Stimulated activated CD8-positive, alpha-beta memory T cell treated with anti-CD3 and anti-CD28 coated beads, Interleukin-7, amount 100 ng/mL, for 48 hours (primary cell): ENCODE data around the gene COLEC11.
A peak's percentile ranks its signal among the peaks of the same experiment; 100 is the strongest.

Experiments used
- DNase-seq, 2 donors: peaks; one replicate each; pipeline ENCODE4 v3.0.0-alpha.2; 2020; ENCODE audit warnings: low read depth in 1 of 2; ENCODE audit errors: extremely low read depth in 1 of 2

The COLEC11 gene

DNA sequence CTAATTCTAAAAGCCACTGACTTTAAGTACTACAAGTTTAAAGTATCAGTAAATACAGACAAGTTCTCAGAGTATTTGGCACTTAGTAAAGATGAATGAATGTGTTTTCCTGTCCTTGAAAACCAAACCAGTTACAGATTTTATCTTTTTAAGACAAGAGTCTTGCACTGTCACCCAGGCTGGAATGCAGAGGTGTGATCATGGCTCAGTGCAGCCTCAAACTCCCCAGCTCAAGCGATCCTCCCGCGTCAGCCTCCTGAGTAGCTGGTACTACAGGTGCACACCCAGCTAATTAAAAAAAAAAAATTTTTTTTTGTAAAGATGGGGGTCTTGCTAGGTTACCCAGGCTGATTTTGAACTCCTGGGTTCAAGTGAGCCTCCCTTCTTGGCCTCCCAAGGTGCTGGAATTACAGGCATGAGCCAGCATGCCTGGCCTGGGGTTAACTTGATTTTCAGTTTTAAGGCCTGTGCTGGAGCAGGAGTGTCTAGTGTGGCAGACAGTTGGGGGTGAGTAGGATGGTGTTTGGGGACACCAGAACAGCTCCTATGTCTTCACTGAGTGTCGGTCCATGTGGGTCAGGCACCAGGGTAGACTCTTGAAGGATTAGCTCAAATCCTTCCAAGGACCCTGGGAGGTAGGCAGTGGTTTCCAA lies 10.2 kb upstream of the COLEC11 start:
- DNase-seq = no peak

DNA sequence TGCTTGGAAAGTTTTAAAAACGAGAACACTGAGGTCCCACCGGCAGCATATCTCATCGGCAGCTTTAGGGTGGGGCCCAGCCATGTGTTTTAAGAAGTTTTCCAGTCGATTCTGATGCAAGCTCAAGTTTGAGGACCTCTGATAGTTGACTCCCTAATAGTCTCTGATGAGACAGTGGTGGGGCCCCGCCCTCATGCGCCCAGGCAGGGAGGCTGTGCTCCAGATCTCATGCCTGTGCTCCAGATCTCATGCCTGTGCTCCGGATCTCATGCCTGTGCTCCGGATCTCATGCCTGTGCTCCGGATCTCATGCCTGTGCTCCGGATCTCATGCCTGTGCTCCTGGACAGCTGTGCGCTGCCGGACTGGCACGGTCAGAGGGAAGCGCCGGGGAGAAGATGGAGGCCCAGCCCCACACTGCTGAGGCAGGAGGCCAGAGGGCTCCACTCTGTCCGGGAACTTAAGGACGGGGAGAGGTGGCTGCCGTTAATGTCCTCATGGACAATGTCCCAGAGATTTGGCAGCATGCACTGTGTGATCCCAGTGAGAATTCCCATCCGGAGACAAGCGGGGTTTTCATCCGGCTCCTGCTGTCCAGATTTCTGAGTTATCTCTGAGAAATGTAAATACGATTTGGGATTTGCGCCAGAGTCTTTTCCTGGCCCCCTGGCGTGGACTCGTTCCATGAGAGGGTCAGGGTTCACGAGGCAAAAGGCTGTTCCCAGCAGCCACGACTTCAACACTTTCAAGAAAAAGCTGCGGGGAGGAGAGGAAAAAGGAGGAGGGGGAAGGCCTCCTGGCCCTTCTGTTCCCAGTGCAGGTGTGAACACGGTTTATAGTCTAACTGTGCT lies 9.4 kb upstream of the COLEC11 start:
- DNase-seq = no peak

DNA sequence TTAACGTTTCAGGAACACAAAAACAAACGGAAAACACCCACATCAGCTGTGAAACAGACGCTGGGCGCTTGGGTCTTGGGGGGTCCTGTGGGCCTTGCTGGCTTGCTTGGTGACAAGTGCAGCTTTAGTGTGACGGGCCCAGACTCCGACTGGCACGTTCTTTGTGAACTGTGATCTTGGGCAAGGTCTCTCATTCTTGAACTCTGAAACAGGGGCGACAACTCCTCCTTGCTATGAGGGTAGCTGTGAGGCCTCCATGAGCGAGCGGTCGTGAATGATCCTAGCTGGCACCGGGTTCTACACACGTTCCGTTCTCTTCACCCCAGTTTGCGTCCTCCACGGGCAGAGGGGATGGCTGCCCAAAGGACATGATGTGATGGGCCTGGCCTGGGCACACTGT lies 8.7 kb upstream of the COLEC11 start:
- no peak for DNase-seq

DNA sequence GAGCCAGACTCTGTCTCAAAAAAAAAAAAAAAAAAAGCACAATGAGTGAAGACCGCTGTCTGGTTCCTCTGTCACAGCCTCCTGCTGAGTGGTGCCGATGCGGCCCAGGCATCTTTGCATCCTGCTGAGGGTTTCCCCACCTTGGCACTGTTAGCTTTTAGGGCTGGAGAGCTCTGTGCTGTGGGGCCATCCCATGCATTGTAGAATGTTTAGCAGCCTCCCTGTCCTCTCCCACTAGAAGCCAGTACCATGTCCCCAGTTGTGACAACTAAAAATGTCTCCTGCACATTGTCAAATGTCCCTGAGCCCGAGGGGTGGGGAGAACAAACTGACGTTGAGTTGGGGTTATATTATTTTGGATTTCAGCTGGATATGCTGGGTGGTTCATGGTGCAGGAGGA lies 7.9 kb upstream of the COLEC11 start:
- DNase-seq = no peak

DNA sequence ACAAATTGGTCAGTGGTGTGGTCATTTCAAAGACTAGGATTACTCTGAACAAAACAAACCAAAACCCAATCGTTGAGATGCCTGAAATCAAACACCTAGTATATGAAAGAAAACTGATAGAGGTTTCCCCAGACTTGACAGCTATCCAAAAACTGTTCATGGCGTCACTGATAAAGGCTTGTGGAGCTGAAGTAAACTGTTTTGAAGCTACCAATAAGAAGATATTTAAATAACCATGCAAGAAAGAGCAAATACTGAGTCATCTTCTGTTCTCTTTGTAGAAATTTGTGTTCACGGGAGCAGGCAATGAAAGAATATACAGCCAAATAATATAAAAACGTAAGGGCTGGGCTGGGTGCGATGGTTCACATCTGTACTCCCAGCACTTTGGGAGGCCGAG lies 7.5 kb upstream of the COLEC11 start:
- no peak for DNase-seq

DNA sequence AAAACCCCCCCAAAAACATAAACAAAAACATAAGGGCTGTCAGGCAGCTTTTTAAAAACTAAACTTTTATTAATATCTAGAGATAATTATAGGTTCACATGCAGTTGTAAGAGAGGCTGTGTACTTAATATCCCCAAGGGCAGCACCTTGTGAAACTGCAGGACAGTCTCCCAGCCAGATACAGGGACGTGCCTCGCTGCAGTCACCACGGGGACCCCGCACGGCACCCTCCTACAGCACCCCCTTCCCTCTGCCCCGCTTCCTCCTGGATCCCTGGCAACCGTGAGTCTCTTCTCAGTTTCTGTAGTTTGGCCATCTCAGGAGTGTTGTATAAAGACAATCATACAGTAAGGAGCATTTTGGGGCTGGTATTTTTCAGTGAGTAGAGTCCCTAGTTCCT lies 6.8 kb upstream of the COLEC11 start:
- no peak for DNase-seq

DNA sequence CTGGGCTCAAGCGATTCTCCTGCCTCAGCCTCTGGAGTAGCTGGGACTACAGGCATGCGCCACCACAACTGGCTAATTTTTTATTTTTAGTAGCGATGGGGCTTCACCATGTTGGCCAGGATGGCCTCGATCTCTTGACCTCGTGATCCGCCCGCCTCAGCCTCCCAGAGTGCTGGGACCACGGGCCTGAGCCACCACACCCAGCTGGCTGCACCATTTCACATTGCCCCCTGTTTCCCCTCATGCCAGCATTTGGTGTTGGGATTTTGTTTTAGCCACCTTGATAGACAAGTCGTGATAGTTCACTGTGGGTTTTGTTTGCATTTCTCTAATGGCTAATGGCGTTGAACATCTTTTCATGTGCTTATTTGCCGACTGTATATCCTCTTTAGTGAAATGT lies 5.8 kb upstream of the COLEC11 start:
- no peak for DNase-seq

DNA sequence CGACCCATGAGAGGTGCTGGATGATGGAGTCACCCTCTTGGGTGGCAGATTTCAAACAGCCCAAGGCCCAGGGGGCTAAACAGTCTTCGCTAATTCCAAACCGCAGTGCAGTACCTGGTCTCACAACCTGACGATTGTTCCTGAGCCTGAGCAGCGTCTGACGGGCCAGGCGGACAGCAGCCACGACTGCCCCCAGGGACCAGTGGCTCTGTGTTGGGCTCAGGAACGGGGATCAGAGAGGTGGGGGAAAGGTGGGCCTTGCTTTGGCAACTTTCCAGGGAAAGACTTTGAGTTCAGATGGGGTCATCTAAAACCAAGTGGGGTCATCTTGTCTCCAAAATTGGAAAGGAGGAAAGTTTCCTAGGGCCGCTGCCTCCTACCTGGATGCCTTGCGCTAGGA lies 492 bp downstream of the COLEC11 start:
- DNase-seq = no peak

DNA sequence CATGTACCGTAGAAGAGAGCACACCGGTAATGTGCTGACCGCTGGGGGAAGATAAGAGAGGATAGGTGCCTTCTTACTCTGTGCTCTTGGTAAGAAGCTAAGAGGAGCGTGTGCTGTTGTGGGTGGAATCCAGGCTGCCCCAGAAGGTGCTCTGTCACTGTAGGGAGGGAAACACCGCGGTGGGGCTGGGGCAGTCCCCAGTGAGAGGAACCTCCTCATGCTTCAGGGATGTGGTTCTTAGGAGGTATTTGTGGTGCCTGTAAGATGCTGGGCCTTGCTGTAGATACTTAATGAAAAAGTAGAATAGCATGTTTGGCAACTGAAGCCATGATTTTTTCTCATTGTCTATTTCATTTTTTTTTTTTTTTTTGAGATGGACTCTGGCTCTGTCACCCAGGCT lies 1.1 kb downstream of the COLEC11 start:
- DNase-seq = peak; percentile 18 to 19

DNA sequence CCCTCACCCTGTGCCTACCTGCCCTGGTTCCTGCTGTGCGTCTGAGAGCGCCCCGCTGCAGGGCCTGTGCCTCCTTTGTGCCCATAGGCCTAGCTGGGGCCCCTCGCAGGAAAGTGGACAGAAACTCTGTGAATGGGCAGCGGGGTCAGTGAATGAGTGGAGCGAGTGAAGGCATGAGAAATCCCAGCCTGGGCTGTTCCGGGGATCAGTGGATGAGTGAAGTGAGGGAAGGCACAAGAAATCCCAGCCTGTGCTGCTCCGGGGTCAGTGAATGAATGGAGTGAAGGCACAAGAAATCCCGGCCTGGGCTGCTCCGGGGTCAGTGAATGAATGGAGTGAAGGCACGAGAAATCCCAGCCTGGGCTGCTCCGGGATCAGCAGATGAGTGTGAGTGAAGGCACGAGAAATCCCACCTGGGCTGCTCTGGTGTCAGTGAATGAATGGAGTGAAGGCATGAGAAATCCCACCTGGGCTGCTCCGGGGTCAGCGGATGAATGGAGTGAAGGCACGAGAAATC lies 2.0 kb downstream of the COLEC11 start:
- no peak for DNase-seq

DNA sequence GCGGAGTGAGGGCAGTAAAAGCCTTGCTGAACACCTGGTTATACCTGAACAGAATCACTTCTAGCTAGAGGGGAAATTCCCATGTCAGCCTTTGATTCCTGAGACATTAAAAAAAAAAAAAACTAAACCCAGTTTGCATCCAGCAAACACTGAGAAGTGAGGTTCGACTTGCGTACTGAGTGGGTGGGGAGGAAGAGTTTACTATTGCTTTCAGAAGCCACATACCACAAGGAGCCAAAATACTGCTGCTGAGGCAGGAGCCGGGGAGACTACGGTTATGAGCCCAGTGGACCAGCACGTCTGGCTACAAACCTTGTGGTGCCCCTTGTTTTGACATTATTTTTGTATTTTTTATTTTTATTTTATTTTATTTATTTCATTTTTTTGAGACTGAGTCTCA lies 2.7 kb downstream of the COLEC11 start:
- no peak for DNase-seq

DNA sequence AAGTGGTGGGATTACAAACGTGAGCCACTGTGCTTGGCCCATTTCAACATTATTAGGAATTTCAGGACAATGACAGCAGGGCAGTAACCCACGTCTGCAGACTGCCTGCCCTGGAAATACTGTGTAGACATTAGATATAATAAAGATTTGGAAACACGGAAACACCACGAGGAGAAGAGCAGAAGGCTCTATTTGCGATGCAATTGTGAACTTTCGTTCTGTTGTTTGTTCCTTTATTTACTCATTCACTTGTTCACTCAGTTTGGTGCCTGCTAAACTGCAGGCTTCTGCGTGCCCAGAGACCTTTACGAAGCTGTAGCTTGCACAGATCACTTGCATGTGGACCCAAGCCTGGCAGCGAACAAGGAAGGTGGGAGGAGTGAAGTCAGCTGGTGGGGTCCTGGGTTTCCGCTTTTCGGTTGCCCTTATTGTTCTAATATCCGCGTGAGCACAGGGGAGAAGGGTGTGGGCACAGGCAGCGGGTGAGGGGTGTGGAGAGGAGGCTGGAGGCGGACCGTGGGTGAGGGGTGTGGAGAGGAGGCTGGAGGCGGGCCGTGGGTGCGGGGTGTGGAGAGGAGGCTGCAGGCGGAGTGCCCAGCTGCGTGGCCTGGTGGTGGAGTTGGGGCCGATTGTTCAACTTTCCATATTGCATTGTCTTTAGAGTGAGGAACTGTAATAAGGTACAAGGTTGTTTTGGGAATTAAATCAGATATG lies 3.4 kb downstream of the COLEC11 start:
- DNase-seq = no peak

DNA sequence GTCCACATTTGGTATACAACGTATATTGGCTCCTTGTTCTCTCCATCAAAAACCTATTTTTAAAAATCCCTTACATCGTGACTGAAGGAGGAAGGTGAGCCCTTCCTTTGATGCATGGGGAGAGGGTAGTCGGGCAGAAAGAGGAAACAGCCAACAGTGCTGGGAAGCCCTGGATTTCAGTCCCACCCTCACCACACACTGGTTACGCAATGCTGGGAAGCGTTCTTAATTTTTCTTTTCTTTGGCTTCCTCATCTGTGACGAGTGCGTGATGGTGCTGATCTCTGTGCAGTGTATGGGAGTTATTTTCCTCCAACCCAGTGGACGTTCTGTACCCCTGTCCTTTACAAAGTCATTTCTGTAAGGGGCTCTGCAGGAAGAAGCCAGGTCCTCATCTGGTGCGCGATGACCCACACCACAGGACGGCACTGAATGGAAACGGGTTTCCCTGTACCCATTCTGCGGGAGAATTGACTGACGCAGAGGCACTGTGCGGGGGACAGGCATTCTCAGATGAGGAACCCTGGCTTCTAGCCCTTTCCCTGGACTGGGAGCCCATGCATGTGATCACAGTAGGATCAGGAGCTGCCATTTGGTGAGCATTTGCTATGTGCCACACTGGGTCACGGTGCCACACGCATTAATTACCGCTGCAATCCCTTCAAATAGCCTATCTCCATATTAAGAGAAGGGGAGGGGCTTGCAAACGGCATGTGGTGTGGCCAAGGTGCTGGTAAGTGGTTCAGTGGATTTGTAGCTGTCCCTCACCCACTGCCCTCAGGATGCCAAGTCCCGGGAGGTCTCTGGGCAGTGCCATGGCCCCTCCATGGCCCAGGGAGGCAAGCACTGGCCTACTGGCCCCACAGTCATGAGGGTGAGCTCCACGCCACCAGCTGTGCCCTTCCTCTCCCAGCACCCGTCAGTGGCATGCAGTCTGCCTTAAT lies 4.3 kb downstream of the COLEC11 start:
- no peak for DNase-seq

DNA sequence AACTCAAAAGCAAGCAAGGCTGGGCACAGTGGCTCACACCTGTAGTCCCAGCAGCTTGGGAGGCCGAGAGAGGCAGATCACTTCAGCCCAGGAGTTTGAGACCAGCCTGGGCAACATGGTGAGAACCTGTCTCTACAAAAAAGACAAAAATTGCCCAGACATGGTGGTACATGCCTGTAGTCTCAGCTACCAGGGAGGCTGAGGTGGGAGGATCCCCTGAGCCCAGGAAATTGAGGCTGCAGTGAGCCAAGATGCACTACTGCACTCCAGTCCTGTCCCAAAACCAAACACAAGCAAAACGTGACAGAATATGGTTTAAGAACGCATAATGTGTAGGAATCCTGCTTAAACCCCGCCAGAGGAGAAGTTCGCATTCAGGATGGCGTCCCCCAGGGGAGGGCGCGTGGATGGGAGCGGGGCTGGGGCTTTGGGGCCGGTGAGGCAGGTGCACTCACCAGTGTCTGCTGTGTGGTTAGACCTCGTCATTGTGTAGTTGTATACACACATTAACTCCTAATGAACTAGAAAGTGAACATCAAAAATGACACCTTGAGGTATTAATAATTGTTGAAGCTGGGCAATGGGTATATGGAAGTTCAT lies 5.4 kb downstream of the COLEC11 start:
- DNase-seq = no peak

DNA sequence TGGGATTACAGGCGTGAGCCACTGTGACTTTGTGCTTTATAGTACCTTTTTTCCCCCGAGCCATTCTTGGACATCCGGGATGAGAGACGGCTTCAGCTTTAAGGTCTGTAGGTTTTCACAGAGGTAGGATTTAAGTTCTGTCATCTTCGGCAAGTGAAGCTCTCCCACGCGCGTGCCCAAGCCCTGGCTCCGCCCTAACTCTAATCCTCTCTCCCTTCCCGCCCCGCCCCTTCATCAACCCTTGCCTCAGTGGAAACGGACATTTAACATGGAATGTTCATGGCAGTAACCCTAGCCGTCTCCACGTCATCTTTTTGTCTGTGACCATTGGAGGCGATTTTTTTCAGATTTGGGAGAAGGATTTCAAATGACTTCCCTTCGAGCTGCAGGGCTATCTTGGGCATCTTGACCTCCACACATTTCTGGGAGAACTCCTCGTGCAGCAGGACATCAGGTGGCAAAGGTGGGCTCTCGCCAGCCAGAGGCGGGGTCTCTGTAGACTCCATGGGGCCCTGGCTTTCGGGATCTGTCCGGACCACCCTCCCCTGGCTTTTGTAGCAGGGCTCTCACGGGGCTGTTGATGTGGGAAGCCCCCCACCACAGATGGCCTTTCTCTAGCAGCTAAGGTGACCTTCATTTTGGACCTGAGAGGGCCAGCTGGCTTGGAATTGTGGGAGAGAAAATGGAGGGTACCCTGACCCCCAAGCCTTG lies 6.8 kb downstream of the COLEC11 start:
- no peak for DNase-seq

DNA sequence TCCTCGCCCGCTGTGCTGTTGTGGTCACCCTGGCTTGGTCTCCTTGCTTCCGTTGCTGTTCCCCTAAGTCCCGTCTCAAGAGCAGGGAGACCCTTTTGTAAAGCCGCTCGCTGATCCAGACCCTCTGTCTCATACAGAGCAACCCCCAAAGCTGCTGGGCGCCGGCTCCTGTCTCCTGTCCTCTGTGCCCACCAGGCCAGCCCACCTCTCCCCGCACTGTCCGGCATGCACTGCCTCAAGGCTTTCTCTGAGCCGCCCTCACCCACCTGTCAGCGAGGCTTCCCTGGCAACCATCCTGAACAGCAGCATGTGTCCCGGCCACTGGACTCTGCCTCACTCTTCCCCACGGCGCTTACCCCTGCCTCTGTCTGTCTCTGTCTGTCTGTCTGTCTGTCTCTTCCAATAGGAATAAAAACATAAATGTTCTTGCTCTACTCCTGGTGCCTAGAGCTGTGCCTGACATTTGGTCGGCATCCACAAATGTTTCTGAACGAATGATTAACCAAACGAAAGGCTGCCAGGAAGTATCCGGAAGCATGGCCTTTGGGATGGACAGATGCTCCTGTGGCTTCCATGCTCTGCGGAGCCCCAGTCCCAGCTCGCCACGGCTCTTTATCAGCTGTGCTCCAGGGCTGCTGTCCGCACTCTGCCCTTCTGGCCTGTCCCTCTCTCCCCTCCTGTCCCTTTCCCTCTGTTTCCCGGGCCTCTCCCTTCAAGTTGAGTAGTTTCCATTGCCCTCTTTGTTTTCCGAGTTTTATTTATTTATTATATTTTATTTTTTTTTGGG lies 7.8 kb downstream of the COLEC11 start:
- DNase-seq = no peak

DNA sequence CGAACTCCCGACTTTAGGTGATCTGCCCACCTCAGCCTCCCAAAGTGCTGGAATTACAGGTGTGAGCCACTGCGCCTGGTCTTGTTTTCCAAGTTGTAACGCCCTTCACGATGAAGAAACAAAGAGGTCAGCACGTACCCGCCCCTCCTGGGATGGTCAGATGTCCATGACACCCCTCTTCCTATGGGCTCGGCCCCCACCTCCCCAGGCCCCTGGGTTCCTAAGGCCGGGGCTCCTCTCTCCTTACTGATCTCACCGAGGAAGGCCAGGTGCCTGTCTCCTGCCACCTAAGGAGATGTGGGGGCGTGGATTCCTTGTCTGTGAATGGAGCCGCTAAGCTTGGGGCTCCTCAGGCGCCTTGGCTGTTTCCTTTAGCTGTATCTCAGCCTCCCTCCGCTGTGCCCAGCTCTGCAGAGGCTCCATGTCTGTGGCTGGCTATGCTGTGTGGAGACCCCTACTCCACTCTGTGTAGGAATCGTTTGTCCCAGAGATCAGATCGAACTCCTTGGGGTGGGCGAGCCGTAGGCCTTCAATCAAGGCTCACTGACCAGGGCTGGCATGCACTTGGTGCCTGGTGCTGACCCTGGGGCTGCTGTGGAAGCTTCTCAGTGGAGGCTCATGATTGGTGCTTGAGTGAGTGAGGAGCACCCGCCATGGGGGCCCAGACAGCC lies 8.8 kb downstream of the COLEC11 start:
- DNase-seq = no peak

DNA sequence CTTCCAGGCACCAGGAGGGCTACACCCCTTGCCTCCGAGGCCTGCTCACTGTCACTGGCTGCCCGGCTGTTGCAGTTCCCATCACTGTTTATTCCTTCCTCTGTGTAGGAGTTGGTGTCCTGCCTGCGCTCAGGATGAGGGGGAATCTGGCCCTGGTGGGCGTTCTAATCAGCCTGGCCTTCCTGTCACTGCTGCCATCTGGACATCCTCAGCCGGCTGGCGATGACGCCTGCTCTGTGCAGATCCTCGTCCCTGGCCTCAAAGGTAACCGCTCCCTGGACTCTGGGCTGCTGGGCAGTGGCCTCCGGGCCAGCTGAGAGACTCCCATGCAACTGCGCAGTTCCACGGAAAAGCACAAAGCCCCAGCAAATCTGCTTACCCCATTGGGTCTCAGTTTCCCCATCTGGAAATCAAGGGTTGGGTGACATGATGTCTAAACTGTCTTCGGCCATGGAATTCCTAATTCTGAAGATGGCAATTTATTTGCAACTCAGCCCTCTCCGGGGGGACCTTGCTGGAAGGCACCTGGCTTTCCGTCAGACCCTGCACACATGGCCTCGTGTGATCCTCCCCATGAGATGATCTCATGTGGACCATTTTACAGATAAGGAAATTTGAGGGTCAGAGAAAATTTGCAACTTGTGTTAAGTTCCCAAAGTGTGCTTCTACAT lies 9.4 kb downstream of the COLEC11 start:
- no peak for DNase-seq
